GM21360 (cell line): ENCODE data around the gene VN1R2.
"Not testable (repeated sequence)": the region's sequence is repeated elsewhere in the genome, so short reads cannot be mapped to it uniquely, and the experiment has no call there.

Experiments
- ATAC-seq: cut with Tn5 transposase; IDR thresholded peaks from one replicate; pipeline ENCODE4 v1.9.1; 2021; ENCODE audit warnings: mild to moderate bottlenecking, moderate library complexity; ENCODE audit not compliant: unreplicated experiment

Gene VN1R2, protein sequence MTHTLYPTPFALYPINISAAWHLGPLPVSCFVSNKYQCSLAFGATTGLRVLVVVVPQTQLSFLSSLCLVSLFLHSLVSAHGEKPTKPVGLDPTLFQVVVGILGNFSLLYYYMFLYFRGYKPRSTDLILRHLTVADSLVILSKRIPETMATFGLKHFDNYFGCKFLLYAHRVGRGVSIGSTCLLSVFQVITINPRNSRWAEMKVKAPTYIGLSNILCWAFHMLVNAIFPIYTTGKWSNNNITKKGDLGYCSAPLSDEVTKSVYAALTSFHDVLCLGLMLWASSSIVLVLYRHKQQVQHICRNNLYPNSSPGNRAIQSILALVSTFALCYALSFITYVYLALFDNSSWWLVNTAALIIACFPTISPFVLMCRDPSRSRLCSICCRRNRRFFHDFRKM

DNA sequence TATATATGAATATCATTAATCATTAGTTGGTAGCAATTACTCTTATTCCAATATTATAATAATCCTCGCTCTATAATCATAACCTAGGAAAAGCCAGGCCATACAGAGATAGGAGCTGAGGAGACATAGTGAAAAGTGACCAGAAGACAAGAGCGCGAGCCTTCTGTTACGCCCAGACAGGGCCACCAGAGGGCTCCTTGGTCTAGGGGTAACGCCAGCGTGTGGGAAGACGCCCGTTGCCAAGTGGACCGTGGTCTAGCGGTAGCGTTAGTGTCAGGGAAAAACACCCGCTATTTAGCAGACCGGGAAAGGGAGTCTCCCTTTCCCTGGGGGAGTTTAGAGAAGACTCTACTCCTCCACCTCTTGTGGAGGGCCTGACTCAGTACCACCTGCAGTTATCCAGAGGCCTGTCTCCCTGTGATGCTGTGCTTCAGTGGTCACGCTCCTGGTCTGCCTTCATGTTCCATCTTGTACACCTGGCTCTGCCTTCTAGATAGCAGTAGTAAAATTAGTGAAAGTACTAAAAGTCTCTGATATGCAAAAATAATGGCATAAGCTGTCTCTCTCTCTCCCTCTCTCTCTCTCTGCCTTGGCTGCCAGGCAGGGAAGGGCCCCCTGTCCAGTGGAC is at the start of gene VN1R2:
VN1R2 (plus strand) TSS at position 578 of the 628 bp plus-strand sequence. CDS start 84 bp downstream, outside the sequence.
- ATAC-seq = not testable (repeated sequence)

DNA sequence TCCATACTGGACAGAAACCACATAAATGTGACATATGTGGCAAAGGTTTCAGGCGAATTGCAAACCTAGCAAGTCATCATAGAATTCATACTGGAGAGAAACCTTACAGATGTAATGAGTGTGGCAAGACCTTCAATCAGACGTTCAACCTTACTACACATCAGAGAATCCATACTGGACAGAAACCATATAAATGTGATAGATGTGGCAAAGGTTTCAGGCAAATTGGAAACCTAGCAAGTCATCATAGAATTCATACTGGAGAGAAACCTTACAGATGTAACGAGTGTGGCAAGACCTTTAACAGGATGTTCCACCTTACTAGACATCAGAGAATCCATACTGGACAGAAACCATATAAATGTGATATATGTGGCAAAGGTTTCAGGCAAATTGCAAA is 46.5 kb upstream of the VN1R2 start:
- not testable (repeated sequence) for ATAC-seq

DNA sequence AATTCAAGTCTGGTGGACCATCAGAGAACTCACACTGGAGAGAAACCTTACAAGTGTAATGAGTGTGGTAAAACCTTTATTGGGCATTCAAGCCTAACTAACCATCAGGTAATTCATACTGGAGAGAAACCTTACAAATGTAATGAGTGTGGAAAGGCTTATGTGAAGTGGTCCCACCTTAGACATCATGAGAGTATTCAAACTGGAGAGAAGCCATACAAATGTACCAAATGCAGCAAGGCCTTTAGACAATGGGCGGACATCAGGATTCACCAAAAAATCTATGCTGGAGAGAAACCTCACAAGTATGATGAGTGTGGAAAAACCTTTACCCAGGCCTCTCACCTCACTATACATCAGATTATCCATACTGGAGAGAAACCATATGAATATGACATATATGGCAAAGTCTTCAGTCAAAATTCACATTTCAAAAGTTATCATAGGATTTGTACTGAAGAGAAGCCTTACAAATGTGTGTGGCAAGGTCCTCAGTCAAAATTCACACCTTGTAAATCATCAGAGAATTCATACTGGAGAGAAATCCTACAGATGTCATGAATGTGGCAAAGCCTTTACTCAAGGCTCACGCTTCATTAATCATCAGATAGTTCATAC is 45.3 kb upstream of the VN1R2 start:
- ATAC-seq = no peak

DNA sequence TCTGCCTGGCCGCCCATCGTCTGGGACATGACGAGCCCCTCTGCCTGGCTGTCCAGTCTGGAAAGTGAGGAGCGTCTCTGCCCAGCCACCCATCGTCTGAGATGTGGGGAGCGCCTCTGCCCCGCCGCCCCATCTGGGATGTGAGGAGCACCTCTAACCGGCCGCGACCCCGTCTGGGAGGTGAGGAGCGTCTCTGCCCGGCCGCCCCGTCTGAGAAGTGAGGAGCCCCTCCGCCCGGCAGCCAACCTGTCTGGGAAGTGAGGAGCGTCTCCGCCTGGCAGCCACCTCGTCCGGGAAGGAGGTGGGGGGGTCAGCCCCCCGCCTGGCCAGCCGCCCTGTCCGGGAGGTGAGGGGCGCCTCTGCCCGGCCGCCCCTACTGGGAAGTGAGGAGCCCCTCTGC is 35.4 kb upstream of the VN1R2 start:
- ATAC-seq = not testable (repeated sequence)

DNA sequence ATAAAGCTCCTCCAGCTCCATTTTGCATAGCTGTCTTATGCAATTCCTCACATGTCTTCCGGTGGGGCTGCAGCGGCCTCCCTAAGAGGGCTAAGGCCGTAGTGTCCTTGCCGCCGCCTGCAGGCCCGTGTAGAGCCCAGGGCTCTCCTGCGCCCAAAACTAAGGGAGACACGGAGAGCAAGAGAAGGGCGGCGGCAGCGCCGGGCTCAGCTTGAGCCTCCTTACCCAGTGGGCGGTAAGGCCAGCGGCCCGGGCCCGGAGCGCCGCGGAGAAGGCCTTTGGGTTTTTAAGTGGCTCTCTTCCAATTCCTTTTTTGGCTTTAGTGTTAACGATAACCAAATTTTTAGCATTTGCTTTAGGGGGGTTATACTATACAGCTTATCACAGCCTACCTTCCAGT is 33.5 kb upstream of the VN1R2 start:
- no peak for ATAC-seq

DNA sequence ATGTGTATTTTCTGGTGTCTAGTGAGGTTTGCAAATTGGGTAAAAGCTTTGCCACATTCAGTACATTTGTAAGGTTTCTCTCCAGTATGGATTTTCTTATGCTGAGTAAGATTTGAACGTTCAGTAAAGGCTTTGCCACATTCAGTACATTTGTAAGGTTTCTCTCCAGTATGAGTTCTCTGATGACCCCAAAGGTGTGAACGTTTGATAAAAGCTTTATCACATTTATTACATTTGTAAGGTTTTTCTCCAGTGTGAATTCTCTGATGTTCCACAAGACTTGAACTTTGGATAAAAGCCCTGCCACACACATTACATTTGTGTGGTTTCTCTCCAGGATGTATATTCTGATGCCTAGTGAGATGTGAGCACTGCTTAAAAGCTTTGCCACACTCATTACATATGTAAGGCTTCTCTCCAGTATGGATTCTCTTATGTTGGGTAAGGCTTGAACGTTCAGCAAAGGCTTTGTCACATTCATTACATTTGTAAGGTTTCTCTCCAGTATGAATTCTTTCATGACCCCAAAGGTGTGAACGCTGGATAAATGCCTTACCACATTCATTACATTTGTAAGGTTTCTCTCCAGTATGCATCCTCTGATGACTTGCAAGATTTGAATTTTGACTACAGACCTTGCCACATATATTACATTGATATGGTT is 20.8 kb upstream of the VN1R2 start:
- ATAC-seq = no peak

DNA sequence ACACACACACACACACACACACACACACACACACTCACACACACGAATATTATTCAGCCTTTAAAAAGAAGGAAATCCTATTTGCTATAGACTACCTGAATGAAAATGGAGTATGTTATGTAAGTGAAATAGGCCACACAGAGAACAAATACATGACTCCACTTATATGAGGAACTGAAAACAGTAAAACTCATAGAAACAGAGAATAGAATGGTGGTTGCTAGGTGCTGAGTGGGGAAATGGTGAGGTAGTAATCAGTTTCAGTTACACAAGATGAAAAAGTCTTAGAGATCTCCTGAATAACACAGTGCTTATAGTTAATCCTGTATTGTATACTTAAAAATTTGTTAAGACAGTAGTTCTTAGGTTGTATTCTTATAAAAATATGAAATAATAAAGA is 11.6 kb upstream of the VN1R2 start:
- no peak for ATAC-seq

DNA sequence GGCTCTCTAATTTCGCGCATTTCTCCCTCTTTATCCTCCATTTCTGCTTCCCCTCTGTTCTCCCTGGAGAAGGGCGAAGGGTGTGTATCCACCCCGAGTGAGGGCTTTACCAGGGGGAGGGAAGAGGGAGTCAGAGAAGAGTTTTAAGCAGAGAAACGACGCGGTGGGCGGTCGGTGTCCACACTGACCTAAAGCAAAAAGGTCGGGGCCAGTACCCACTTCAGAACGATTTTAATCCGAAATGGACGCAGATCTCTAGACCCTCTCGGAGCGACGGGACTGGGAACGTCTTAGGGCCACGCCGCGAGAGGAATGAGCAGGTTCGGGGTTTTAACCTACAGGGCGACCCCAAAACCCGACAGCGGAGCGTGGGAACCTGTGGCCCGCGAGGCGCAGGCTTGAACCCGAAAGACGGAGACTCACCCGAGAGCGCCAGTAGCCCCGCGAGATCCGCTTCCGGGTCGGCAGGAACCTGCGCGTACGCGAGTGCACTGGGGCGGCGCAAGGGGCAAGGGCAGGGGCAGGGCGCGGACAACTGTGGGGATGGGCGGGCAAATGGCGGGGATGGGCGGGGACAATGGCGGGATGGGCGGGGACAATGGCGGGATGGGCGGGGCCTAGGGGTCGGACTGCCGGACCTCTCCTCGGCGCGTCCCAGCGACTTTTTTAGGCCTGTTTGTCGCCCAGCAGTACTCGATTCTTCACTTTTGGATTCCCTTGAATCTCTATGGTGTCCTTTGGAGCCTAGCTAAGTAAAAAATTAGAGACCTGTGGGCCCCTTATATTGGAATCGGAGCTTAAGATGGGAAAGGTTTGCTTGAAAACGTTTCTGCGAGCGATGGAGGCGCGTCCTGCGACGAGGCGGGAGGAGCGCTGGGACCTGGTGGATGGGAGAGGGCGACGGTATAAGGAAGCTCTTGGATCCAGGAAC is 3.4 kb upstream of the VN1R2 start, which contains the start of gene ZNF677:
ZNF677 (minus strand) TSS at position 463 of the 931 bp plus-strand sequence. CDS start 3,323 bp downstream, outside the sequence.
- no peak for ATAC-seq

DNA sequence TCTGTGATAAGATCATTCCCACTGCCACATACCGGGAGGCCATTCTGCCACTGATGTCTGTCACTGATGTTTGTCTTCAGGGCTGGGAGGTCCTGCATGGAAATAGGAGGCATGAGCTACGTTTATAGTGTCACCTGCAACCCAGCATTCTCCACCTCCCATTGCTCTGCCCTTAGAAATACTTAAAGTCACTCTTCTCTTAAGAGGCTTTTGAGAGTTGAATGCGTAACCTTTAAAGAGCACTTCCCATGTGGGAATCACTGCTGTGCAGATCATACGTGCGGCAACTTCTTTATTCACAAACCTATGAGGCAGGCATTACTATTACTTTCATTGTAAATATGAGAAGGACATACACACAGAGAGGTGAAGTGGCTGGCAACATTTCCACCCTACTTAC is 9.5 kb downstream of the VN1R2 start, which contains the start of gene VN1R4:
VN1R4 (minus strand) TSS at position 101 of the 400 bp plus-strand sequence; CDS start at position 43, 58 bp downstream.
- ATAC-seq = not testable (repeated sequence)

DNA sequence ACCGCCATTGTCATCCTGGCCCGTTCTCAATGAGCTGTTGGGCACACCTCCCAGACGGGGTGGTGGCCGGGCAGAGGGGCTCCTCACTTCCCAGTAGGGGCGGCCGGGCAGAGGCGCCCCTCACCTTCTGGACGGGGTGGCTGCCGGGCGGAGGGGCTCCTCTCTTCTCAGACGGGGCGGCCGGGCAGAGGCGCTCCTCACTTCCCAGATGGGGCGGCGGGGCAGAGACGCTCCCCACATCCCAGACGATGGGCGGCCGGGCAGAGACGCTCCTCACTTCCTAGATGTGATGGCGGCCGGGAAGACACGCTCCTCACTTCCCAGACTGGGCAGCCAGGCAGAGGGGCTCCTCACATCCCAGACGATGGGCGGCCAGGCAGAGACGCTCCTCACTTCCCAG is 11.8 kb downstream of the VN1R2 start:
- ATAC-seq = not testable (repeated sequence)

DNA sequence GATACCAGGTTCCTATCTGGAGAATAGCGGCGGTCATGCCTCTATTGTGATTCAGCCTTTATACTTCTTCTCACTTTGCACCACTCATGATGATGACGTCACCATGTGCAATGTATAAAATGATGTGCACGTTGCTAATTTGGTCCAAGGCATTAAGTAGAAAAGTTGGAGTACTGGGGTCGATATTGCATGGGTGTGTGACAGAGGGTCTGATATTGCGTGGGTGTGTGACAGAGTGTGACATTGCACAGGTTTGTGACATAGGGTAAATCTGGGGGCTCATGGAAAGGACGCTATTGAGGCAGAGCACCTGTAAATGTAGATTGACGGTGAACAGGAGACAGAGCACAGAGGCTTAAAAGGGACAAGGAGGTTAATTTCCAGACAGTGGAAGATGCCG is 14.0 kb downstream of the VN1R2 start:
- no peak for ATAC-seq

DNA sequence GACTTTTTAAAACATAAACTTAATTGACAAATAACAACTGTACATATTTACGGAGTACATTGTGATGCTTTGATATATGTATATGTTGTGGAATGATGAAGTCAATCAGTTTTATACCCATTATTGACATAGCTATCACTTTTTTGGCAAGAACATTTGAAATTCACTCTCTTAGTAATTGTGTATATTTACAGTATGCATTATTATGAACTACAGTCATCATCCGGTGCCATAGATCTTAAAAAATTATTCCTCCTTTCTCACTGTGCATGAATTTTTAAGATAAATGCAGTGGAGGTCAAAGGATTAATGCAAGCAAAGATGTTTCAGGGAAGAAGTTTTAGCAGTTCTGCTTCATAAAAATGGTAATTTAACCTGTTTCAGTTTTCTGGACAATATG is 17.4 kb downstream of the VN1R2 start:
- ATAC-seq = no peak

DNA sequence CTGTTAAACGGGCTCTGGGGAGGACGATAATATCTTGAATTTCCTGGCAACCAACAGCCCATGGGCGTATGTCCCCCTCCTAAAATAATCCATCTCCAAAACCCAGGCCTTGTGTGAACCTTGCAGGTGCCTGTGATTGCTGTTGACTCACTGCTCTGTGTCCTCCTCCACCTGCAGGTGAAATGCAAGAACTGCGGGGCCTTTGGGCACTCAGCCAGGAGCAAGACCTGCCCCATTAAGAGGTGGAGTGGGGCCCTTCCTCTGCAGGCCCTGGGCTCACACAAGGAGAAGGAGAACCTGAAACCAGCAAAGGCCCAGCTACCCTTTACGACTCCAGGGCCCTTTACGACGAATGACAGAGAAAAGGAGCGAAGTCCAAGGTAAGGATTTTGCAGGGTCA is 23.9 kb downstream of the VN1R2 start:
- not testable (repeated sequence) for ATAC-seq

DNA sequence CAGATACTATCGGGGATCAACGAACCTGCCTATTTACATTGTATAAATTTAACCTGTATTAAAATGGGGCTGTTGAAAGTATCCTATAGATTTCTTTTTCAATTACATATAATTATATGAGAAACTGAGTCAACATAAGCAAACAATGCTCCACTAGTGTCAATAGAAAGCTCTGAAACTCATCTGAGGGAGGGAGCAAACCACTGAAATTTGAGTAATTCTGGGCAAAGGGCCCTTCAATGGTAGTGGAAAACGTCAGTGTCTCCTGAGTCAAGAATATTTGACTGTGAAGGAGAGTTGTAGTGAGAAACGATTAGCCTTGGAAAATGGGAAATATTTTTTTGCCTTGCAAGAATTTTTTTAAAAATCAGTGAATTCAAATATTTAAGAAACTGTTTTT is 27.0 kb downstream of the VN1R2 start:
- no peak for ATAC-seq

DNA sequence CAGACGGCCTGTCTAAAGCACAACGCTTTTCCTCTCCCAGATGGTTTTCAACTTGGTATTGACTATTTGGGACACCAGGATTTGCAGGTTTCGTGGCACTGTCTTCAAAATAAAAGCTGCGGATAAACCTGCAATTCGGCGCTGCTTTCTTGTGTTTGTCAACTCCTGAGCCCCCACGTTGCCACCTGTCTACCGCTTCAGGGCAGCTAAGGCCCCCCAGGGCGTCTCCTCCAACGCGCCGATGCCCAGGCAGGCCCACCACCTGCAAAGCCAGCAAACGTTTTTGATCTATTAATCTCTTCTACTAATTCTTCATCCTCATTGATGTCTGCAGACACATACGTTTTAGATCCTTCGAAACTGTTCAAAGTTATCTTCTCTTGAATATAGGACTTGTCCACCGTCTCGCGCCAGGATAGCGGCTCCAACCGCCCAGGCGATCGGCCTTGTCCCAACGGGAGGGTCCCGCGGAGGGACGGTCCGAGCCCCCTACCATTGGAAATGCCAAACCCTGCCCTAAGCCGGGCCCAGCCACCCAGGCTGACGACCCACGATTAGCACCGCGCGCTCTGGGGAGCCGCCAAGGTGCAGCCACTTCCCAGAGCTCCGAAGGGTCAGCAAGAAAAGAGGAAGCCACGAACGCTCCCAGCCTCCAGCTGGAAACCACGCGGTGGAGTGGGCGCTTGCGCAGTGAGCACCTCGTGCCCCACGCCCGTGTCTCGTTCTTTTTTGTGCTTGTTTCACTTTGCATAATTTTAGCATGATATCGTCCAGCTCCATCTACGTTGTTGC is 32.9 kb downstream of the VN1R2 start:
- no peak for ATAC-seq

DNA sequence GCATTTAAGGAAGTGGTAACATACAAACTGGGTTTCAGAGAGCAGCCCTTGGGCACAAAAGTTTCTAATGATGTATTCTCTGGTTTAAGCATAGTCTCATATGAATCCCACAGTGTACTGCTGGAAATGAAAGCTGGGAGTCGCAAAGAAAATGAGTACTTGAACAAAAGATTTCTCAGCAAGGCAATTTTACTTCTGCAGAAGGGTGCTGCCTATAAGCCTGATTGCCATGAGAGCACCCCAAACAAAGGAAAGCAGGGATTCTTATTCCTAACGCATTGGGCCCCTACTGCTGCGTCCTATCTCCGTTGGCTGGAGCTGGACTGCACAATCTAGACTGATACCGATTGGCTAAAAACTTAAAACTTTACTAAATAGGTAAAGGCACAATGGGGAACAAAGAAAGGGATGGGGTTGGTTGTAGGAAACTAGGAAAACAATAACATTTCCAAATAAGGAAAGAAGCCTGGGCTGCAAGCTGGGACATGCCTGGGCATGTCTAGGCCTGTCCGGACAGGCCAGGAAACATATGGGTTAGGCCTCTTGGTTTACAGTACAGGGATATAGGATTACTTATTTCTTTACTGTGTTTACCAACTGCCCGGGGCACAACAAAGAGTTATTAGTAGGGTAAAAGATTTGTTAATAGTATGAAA is 36.8 kb downstream of the VN1R2 start:
- no peak for ATAC-seq

DNA sequence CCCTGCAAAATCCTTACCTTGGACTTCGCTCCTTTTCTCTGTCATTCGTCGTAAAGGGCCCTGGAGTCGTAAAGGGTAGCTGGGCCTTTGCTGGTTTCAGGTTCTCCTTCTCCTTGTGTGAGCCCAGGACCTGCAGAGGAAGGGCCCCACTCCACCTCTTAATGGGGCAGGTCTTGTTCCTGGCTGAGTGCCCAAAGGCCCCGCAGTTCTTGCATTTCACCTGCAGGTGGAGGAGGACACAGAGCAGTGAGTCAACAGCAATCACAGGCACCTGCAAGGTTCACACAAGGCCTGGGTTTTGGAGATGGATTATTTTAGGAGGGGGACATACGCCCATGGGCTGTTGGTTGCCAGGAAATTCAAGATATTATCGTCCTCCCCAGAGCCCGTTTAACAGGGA is 43.2 kb downstream of the VN1R2 start:
- not testable (repeated sequence) for ATAC-seq

DNA sequence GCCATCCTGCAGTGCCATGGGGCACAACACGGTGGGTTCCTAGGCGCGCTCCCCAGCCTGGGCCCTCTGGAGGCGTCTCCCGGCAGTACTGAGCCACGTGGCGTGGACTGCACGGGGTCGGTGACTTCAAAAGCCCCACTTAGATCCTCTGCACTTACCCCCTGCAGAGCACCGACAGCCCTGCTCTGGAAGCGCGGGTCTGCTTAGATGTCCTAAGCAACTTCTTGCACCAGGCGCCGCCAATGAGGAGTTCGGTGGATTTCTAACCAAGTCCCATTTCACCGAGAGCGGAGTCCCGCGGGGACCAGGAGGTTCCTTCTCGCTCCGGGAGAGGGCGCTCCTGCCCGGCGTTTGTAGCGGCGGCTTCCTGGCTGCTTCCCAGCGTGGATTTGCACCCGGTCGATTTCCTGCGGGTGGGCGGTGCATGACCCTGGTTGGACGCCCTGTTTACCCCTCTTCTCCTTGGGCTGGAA is 50.3 kb downstream of the VN1R2 start:
- ATAC-seq = no peak
